BLaER1 treated with 17β-estradiol and CSF1 and Interleukin-3, amounts not matched to agents 10 nM and 100 nM (cell line): Measurements from ENCODE around the gene RAD21L1.

Experiments
- H3K27ac ChIP-seq, 11 experiments: shearing (Covaris generic); formaldehyde crosslinking; 2 replicates each; pipeline ENCODE4 v1.8.1; 2022
- H3K27me3 ChIP-seq, 11 experiments: shearing (Covaris generic); formaldehyde crosslinking; 2 replicates each; pipeline ENCODE4 v1.8.1; 2022
- H3K36me3 ChIP-seq, 11 experiments: shearing (Covaris generic); formaldehyde crosslinking; 2 replicates each; pipeline ENCODE4 v1.8.1; 2022
- H3K4me1 ChIP-seq, 10 experiments: shearing (Covaris generic); formaldehyde crosslinking; 2 replicates each; pipeline ENCODE4 v1.8.1; 2022
- H3K4me2 ChIP-seq, 11 experiments: shearing (Covaris generic); formaldehyde crosslinking; 2 replicates each; pipeline ENCODE4 v1.8.1; 2022
- H3K4me3 ChIP-seq, 10 experiments: shearing (Covaris generic); formaldehyde crosslinking; 2 replicates each; pipeline ENCODE4 v1.8.1; 2022
- H3K9ac ChIP-seq, 11 experiments: shearing (Covaris generic); formaldehyde crosslinking; 2 replicates each; pipeline ENCODE4 v1.8.1; 2022
- H3K9me3 ChIP-seq, 11 experiments: shearing (Covaris generic); formaldehyde crosslinking; replicated peaks in 1 of 11; 2 replicates each; pipeline ENCODE4 v1.8.1; 2022
- H4K20me1 ChIP-seq, 11 experiments: shearing (Covaris generic); formaldehyde crosslinking; 2 replicates each; pipeline ENCODE4 v1.8.1; 2022
- Cebpa-rat ChIP-seq, 11 experiments: shearing (Covaris generic); IDR thresholded peaks; 2 replicates each; pipeline ENCODE4 v1.8.1; 2022

The RAD21L1 gene

GRCh38 chr20:1255675-1256074 lies 29.8 kb downstream of the RAD21L1 start:
- Histone ChIP-seq H3K9me3 (peaks cover 3 to 17% (median 13%) of the 10 kb centered on the region in 11 experiments; a peak in 17 of 22 replicates), H3K9ac (no peak overlapping the region), H3K27ac (no peak overlapping the region), H4K20me1 (no peaks in the 10 kb centered on the region), H3K36me3 (no peaks in the 10 kb centered on the region), H3K4me2 (no peak overlapping the region), H3K4me1 (no peaks in the 10 kb centered on the region), H3K27me3 (no peaks in the 10 kb centered on the region), H3K4me3 (no peak overlapping the region)
- TF ChIP-seq Cebpa-rat (IDR thresholded peaks at IDR 0.05) = no peak

- H3K4me2 ChIP-seq = no peak overlapping the region
These were observed 38.0 kb downstream of the RAD21L1 start for GRCh38 chr20:1263853-1264252.

GRCh38 chr20:1264727-1265126 lies 38.9 kb downstream of the RAD21L1 start:
- Histone ChIP-seq H3K36me3 (peaks cover 0 to 5% (median 0%) of the 10 kb centered on the region in 11 experiments; a peak in 1 of 22 replicates), H3K9ac (no peak overlapping the region), H3K27ac (no peak overlapping the region), H3K4me1 (peaks cover 0 to 15% (median 8%) of the 10 kb centered on the region in 10 experiments; a peak in 14 of 20 replicates), H3K4me2 (no peak overlapping the region), H4K20me1 (no peaks in the 10 kb centered on the region; a peak in 1 of 22 replicates), H3K27me3 (peaks cover 32 to 42% (median 34%) of the 10 kb centered on the region in 11 experiments), H3K9me3 (peaks cover 18 to 21% (median 19%) of the 10 kb centered on the region in 11 experiments), H3K4me3 (no peak overlapping the region)
- TF ChIP-seq Cebpa-rat (IDR thresholded peaks at IDR 0.05) = no peak

More at GRCh38 chr20:1263853-1264252, 38.0 kb downstream of the RAD21L1 start:
- no peaks in the 10 kb centered on the region; a peak in 1 of 22 replicates for H4K20me1 ChIP-seq
- peaks cover 0 to 15% (median 8%) of the 10 kb centered on the region in 10 experiments; a peak in 14 of 20 replicates for H3K4me1 ChIP-seq
- H3K36me3 ChIP-seq = peaks cover 0 to 5% (median 0%) of the 10 kb centered on the region in 11 experiments; a peak in 1 of 22 replicates
- H3K27ac ChIP-seq = no peak overlapping the region
- peaks cover 18 to 21% (median 19%) of the 10 kb centered on the region in 11 experiments for H3K9me3 ChIP-seq
- H3K4me3 ChIP-seq = no peak overlapping the region
- peaks cover 32 to 42% (median 34%) of the 10 kb centered on the region in 11 experiments for H3K27me3 ChIP-seq
- H3K9ac ChIP-seq = no peak overlapping the region
- TF ChIP-seq Cebpa-rat (IDR thresholded peaks at IDR 0.05) = no peak

- H3K27me3 ChIP-seq = peaks cover 32 to 42% (median 34%) of the 10 kb centered on the region in 11 experiments
- H3K36me3 ChIP-seq = peaks cover 0 to 5% (median 0%) of the 10 kb centered on the region in 11 experiments; a peak in 1 of 22 replicates
- no peak for TF ChIP-seq Cebpa-rat (IDR thresholded peaks at IDR 0.05)
- no peaks in the 10 kb centered on the region; a peak in 1 of 22 replicates for H4K20me1 ChIP-seq
- H3K9ac ChIP-seq = peak overlapping the region in 9 of 11 experiments; percentile 45 to 71 (median 61); a peak in 9 of 22 replicates
- peak overlapping the region; percentile 56 to 75 (median 64); a peak in 19 of 20 replicates for H3K4me3 ChIP-seq
- H3K4me1 ChIP-seq = peaks cover 0 to 15% (median 8%) of the 10 kb centered on the region in 10 experiments; a peak in 14 of 20 replicates
- H3K4me2 ChIP-seq = peak overlapping the region; percentile 92 to 99 (median 95); a peak in 21 of 22 replicates
- peaks cover 18 to 21% (median 19%) of the 10 kb centered on the region in 11 experiments for H3K9me3 ChIP-seq
- no peak overlapping the region for H3K27ac ChIP-seq
These were observed 39.5 kb downstream of the RAD21L1 start for GRCh38 chr20:1265226-1265915.

GRCh38 chr20:1265916-1266166 lies 40.0 kb downstream of the RAD21L1 start:
- H3K9me3 ChIP-seq = peaks cover 18 to 21% (median 19%) of the 10 kb centered on the region in 11 experiments

GRCh38 chr20:1266167-1266973 lies 40.5 kb downstream of the RAD21L1 start, which contains the start of gene SNPH:
Gene SNPH (plus strand): TSS chr20:1266294. CDS start chr20:1296240, 29,946 bp downstream.
- peaks cover 18 to 21% (median 19%) of the 10 kb centered on the region in 11 experiments for H3K9me3 ChIP-seq
- H3K27ac ChIP-seq = no peak within 1 kb of the TSS
- peak within 1 kb of the TSS; percentile 92 to 99 (median 95) for H3K4me2 ChIP-seq
- H3K4me3 ChIP-seq = peak within 1 kb of the TSS; percentile 56 to 75 (median 64)
- peaks cover 0 to 15% (median 8%) of the 10 kb centered on the region in 10 experiments; a peak in 14 of 20 replicates for H3K4me1 ChIP-seq
- peaks cover 0 to 5% (median 0%) of the 10 kb centered on the region in 11 experiments; a peak in 1 of 22 replicates for H3K36me3 ChIP-seq
- no peak for TF ChIP-seq Cebpa-rat (IDR thresholded peaks at IDR 0.05)
- H4K20me1 ChIP-seq = no peaks in the 10 kb centered on the region; a peak in 1 of 22 replicates
- peaks cover 32 to 42% (median 34%) of the 10 kb centered on the region in 11 experiments for H3K27me3 ChIP-seq
- peak within 1 kb of the TSS; percentile 30 to 71 (median 54); a peak in 19 of 22 replicates for H3K9ac ChIP-seq

More at GRCh38 chr20:1265916-1266166, 40.0 kb downstream of the RAD21L1 start:
- peaks cover 32 to 42% (median 34%) of the 10 kb centered on the region in 11 experiments for H3K27me3 ChIP-seq
- H3K4me3 ChIP-seq = peak overlapping the region; percentile 56 to 75 (median 64)
- H3K4me1 ChIP-seq = peaks cover 0 to 15% (median 8%) of the 10 kb centered on the region in 10 experiments; a peak in 14 of 20 replicates
- peak overlapping the region in 10 of 11 experiments; percentile 38 to 71 (median 58); a peak in 13 of 22 replicates for H3K9ac ChIP-seq
- H3K36me3 ChIP-seq = peaks cover 0 to 5% (median 0%) of the 10 kb centered on the region in 11 experiments; a peak in 1 of 22 replicates
- TF ChIP-seq Cebpa-rat (IDR thresholded peaks at IDR 0.05) = no peak
- H3K27ac ChIP-seq = no peak overlapping the region
- peak overlapping the region; percentile 92 to 99 (median 95) for H3K4me2 ChIP-seq
- no peaks in the 10 kb centered on the region; a peak in 1 of 22 replicates for H4K20me1 ChIP-seq

GRCh38 chr20:1267161-1267560 lies 41.3 kb downstream of the RAD21L1 start:
- H4K20me1 ChIP-seq = no peaks in the 10 kb centered on the region; a peak in 1 of 22 replicates
- TF ChIP-seq Cebpa-rat (IDR thresholded peaks at IDR 0.05) = no peak
- H3K27ac ChIP-seq = no peak overlapping the region
- H3K9me3 ChIP-seq = peaks cover 12 to 15% (median 13%) of the 10 kb centered on the region in 11 experiments
- peaks cover 0 to 5% (median 0%) of the 10 kb centered on the region in 11 experiments; a peak in 1 of 22 replicates for H3K36me3 ChIP-seq
- peaks cover 0 to 15% (median 8%) of the 10 kb centered on the region in 10 experiments; a peak in 14 of 20 replicates for H3K4me1 ChIP-seq
- peak overlapping the region in 7 of 10 experiments; percentile 62 to 75 (median 66); a peak in 8 of 20 replicates for H3K4me3 ChIP-seq
- H3K27me3 ChIP-seq = peaks cover 32 to 42% (median 34%) of the 10 kb centered on the region in 11 experiments
- H3K4me2 ChIP-seq = peak overlapping the region; percentile 92 to 99 (median 95)
- peak overlapping the region in 1 of 11 experiments; percentile 66; a peak in 2 of 22 replicates for H3K9ac ChIP-seq

- H3K4me3 ChIP-seq = no peak overlapping the region
- peaks cover 3 to 21% (median 14%) of the 10 kb centered on the region in 10 experiments; a peak in 18 of 20 replicates for H3K4me1 ChIP-seq
- peaks cover 0 to 3% (median 0%) of the 10 kb centered on the region in 11 experiments; a peak in 2 of 22 replicates for H4K20me1 ChIP-seq
- peaks cover 0 to under 1% (median 0%) of the 10 kb centered on the region in 11 experiments; a peak in 1 of 22 replicates for H3K36me3 ChIP-seq
- peaks cover 32 to 42% (median 34%) of the 10 kb centered on the region in 11 experiments for H3K27me3 ChIP-seq
- H3K9me3 ChIP-seq = peaks cover 4 to 7% (median 6%) of the 10 kb centered on the region in 11 experiments
- no peak for TF ChIP-seq Cebpa-rat (IDR thresholded peaks at IDR 0.05)
- no peak overlapping the region for H3K27ac ChIP-seq
- H3K9ac ChIP-seq = no peak overlapping the region
- no peak overlapping the region for H3K4me2 ChIP-seq
These were observed 42.0 kb downstream of the RAD21L1 start for GRCh38 chr20:1267809-1268374.
